GM19397 (cell line): ENCODE data around the gene SERPINB6.
"Not testable (repeated sequence)": the region's sequence is repeated elsewhere in the genome, so short reads cannot be mapped to it uniquely, and the experiment has no call there.

Source experiments
- ATAC-seq: cut with Tn5 transposase; IDR thresholded peaks from one replicate; pipeline ENCODE4 v1.9.1; 2021; ENCODE audit warnings: mild to moderate bottlenecking, moderate library complexity; ENCODE audit not compliant: unreplicated experiment

The SERPINB6 gene

GRCh38 chr6:2940010-2940850 is 31.1 kb downstream of the SERPINB6 start:
- ATAC-seq, result peak; percentile 73

GRCh38 chr6:2939315-2940009 is 31.9 kb downstream of the SERPINB6 start:
- no peak for ATAC-seq

GRCh38 chr6:2938632-2939083 is 32.7 kb downstream of the SERPINB6 start:
- no peak for ATAC-seq

GRCh38 chr6:2938004-2938631 is 33.2 kb downstream of the SERPINB6 start:
- no peak for ATAC-seq

GRCh38 chr6:2937627-2938003 is 33.8 kb downstream of the SERPINB6 start:
- no peak for ATAC-seq

GRCh38 chr6:2935566-2936291 is 35.6 kb downstream of the SERPINB6 start:
- no peak for ATAC-seq

GRCh38 chr6:2934057-2934456 is 37.3 kb downstream of the SERPINB6 start:
- no peak for ATAC-seq

- not testable (repeated sequence) for ATAC-seq
Measured at GRCh38 chr6:2932911-2933310, 38.5 kb downstream of the SERPINB6 start.

- no peak for ATAC-seq
Measured at GRCh38 chr6:2931970-2932748, 39.2 kb downstream of the SERPINB6 start.

GRCh38 chr6:2931055-2931454 is 40.3 kb downstream of the SERPINB6 start:
- ATAC-seq, result no peak

GRCh38 chr6:2927931-2928330 is 43.4 kb downstream of the SERPINB6 start:
- not testable (repeated sequence) for ATAC-seq

GRCh38 chr6:2925842-2926747 is 45.3 kb downstream of the SERPINB6 start:
- not testable (repeated sequence) for ATAC-seq

GRCh38 chr6:2921520-2922115 is 49.7 kb downstream of the SERPINB6 start:
- no peak for ATAC-seq

- ATAC-seq, result no peak
Measured at GRCh38 chr6:2920671-2921112, 50.7 kb downstream of the SERPINB6 start.

GRCh38 chr6:2919886-2920285 is 51.5 kb downstream of the SERPINB6 start:
- no peak for ATAC-seq

- no peak for ATAC-seq
Measured at GRCh38 chr6:2919401-2919800, 52.0 kb downstream of the SERPINB6 start.

- no peak for ATAC-seq
Measured at GRCh38 chr6:2918936-2919335, 52.4 kb downstream of the SERPINB6 start.

GRCh38 chr6:2917801-2918445 is 53.4 kb downstream of the SERPINB6 start:
- ATAC-seq, result no peak
